Measurements from ENCODE around the gene LIPA.
"Not testable (repeated sequence)": the region's sequence is repeated elsewhere in the genome, so short reads cannot be mapped to it uniquely, and the experiment has no call there.

The LIPA gene

DNA sequence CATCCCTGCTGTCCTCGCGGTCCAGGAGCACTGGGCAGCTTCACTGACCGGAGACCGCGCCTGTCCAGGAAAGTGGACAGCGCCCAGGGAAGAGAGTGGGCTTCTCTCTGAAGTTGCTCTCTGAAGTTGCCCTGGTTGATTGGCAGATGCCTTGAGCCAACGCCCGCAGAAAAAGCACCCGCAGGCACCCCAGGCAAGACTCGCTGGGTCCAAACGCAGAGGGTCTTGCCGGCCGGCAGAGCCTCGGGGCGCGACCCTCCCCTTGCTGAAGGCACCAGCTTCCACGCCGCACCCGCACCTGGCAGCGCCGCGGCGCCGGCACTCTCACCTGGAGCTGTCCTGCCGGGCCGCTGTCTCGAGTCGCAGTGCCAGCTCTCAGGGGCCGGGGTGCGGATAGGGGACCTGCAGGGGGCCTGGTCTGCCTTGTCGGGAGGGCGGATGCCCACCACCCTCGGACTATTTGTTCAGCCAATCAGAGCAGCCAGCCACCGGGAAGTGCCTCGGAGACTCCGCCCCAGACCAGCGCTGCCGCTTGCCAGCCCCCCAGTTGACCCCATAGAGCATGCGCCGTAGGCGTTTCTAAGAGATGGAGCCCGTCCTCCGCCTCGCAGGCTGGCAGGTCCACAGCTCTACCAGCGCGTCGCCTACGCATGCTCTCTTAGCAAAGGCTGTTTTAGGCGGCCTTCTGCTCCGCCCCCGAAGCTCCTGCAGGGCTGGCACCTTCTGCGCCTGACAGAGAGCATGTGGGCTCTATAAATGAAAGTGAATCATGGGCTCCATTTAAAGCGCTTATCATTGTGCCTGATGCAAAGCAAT is at the start of gene LIPA:
TSS of gene LIPA (minus strand) at position 367 of the 816 bp plus-strand sequence. CDS start 4,127 bp downstream, outside the sequence.
- peak; percentile 97 for DNase-seq (ENCODE audit: low read depth)

DNA sequence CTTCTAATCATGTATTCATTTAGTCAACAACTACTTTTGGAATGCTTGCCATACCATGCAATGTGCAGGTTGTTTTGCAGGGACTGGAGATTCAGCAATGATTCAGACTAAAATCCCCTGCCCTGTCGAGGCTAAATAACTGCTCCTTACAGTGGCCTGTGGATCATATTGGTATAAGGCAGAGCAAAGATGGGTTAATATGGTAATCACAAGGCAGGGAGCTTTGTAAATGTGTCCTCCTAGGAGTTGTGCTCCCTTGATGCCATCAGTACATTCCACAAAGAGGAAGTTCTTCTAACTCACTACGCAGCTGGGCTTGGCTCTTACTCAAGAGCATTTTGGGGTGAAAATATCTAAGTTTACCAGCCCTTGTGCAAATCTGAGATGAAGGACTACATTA is 49.7 kb upstream of the LIPA start:
- no peak for DNase-seq (ENCODE audit: low read depth)

DNA sequence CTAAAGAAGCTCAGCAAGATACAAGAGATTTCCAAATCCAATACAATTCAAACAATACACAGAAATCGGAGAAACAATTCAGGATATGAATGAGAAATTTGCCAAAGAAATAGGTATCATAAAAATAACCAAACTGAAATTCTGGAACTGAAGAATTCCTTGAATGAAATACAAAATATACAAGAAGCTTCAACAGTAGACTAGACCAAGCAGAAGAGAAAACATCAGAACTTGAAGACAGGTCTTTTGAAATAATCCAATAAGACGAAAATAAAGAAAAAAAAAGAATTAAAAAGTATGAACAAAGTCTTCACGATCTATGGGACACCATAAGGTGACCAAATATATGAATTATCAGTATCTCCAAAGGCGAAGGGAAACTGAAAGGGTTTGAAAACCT is 47.5 kb upstream of the LIPA start:
- no peak for DNase-seq (ENCODE audit: low read depth)

DNA sequence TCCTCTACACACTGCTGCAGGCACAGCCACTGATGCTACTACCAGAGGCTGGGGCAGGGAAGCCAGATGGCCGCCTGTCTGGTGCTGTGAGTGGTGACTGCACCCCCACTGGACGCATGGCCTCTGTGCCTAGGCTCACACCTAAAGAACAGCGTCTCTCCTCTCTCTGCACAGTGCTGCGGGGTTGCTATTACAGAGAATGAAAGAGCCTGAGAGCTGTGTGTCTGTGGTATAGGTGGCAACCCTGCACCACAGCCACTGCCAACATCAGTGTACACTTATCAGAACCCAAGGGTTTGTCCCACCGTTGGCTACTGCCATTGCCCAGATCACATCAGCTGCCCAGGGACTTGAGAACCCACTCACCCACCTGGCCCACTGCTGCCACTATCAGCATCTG is 46.2 kb upstream of the LIPA start:
- no peak for DNase-seq (ENCODE audit: low read depth)

DNA sequence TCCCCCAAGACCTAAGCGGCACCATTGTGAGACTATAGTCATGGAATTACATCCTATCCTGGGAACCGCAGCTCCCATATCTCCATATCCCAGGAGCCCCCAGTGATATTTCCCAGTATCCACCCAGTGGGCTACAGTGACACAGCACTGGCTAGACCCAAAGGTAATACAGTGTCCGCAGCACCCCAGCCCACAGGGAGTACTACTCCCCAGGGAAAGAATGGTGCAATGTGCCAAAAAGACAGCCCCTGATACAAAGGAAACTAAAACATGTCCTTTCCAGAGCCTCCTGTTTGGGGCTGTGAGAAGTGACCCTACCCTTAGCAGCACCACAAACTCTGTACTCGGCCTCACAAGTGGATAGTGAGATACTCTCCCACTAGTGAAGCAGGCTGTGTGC is 45.8 kb upstream of the LIPA start:
- no peak for DNase-seq (ENCODE audit: low read depth)

DNA sequence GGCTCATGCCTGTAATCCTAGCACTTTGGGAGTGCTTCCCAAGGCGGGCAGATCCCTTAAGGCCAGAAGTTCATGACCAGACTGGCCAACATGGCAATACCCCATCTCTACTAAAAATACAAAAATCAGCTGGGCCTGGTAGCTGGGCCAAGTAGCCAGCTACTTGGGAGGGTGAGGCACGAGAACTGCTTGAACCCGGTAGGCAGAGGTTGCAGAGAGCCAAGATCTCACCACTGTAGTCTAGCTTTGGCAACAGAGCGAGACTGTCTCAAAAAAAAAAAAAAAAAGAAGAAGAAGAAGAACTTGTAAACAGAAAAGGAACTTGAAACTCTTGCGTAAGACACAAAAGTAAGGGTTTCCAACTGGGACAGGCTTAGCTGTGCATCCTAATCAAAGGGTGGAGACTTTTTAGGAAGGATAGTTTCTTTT is 44.7 kb upstream of the LIPA start:
- DNase-seq (ENCODE audit: low read depth): no peak

DNA sequence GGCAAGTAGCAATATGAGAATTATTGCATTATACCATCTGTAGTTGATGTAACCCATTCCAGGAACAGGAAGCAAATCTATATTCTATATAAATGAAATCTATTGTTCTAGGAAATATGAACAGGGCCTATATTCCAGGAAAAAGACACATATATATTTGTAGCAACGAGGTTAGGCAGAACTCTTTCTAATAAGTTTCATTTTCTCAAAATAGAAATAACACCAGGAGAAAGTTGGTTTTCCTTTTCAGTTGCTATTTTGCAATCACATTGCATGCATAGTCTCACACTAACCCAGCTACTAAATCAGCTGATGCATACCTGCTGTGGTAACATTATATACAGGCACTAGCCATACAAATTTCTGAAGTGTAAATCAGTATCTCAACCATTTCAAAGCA is 44.0 kb upstream of the LIPA start:
- no peak for DNase-seq (ENCODE audit: low read depth)

DNA sequence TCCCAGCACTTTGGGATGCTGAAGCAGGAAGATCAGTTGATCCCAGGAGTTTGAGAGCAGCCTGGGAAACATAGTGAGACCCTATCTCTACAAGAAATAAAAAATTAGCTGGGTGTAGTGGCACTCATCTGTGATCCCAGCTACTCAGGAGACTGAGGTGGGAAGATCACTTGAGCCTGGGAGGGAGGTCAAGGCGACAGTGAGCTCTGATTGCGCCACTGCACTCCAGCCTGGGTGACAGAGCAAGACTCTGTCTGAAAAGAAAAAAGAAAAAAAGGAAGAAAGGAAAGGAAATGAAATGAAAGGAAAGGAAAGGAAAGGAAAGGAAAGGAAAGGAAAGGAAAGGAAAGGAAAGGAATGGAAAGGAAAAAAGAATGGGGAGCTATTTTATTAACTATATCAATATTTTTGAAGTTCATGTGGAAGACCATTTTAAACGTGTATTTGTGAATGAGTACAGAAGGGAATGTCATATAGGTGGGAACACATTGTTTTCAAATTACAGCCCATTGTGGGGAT is 43.2 kb upstream of the LIPA start:
- DNase-seq (ENCODE audit: low read depth): no peak

DNA sequence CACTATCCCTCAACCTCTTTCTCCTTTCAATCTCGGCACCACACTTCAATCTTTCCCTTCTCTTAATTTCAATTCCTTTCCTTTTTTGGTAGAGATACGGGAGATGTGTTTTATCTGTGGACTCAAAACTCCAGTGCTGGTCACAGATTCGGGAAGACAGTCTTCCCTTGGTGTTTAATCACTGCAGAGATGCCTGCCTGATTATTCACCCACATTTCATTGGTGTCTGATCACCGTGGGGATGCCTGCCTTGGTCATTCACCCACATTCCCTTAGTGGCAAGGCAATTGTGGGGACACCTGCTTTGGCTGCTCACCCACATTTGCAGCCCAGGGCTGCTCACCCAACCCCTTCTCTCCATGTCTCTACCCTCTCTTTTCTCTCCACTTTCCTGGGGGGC is 33.7 kb upstream of the LIPA start:
- DNase-seq (ENCODE audit: low read depth): not testable (repeated sequence)

DNA sequence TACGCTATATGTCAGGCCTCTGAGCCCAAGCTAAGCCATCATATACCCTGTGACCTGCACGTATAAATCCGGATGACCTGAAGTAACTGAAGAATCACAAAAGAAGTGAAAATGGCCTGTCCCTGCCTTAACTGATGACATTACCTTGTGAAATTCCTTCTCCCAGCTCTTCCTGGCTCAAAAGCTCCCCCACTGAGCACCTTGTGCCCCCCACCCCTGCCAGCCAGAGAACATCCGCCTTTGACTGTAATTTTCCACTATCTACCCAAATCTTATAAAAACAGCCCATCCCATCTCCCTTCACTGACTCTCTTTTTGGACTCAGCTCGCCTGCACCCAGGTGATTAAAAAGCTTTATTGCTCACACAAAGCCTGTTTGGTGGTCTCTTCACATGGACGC is 33.1 kb upstream of the LIPA start:
- not testable (repeated sequence) for DNase-seq (ENCODE audit: low read depth)

DNA sequence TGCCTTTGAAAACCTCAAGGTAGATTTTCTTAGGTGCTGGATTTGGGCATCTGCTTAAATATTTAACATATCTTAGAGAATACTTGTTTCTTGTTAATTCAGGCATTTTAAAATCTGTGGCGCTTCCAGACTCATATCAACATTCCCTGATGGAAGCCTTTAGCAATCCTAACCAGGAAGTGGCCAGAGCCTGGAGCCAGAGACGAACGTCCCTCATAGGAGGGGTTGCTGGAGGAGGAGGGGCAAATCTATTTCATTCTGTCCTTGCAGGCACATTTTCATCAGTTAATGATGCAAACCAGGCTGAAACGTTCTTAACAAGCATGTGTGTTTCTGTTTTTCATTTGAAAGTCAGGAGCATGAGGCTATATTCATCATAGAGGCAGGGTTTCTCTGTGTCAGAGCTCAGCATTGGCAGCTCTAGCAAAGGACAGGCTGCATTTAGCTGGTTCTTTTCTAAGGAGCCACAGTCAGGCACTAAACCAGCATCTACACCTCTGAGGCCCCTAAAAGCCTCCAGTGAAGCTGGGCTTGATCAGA is 32.4 kb upstream of the LIPA start:
- peak; percentile 87 for DNase-seq (ENCODE audit: low read depth)

DNA sequence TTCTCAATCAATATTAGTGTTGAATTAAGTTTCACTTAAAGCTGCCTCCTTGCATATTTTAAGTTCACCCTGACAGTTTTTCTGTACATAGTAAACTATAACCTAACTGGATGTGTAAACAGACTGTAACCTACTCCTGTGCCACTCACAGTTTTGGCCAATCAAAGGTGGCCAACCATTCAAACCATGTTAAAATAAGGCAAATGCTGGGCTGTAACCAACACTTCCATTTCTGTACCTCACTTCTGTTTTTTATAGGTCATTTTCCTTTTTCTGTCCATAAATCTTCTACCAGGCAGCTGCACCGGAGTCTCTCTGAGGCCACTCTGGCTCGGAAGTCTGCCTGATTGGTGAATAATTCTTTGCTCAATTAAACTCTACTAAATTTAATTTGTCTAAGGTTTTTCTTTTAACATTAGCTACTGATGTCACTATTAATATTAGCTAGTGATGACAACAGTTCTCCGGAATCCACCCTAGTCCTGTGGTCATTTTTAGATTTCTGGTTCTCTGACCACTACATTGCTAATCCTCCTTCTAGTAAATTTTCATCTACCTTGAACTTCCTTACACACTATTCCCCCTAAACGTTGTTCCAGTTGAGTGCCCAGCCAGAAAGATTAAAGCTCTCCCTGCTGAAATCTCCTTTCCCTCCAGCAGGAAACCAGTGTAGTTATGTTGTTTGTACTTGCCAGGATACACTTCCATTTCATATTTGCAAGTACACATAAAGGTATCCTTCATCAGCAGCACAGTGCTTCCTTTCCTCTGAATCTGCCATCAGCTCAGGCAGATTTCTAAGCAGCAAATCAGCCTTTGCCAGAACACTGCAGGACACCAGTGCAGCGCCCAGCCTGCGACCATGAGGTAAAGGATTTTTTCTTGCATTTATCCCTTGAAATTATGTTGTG is 31.7 kb upstream of the LIPA start:
- no peak for DNase-seq (ENCODE audit: low read depth)

DNA sequence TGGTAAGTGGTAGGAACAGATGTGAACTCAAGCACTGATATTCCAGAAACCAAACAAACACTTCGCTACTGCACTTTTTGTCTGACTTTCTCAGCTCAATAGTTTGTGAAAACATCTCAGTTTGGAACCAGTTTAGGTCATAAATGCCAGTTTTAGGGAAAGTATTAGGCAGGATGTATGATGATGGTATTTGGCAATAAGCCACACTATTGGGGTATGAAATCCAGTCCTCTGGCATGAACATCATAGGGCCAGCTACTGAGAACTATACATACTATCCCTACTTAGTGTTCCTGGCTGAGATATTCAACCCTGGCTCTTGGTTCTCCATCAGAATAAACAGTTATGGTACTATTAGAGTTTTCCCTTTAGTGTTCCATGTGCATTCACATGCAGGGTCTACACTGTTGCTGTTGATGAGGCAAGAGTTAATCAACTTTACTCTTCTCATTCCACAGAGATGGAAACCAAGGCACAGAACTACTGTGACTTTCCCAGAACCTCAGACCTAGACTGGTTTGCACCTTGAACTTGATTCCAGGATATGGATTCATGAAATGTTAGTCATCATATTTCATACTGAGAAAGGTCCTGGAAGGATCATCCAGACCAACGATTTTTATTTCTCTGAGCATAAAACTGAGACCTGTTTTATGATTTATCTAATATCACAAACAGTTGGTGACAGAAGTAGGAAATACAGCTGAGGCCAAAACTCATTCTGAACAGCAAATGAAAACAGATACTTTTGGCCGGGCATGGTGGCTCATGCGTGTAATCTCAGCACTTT is 30.2 kb upstream of the LIPA start:
- DNase-seq (ENCODE audit: low read depth): no peak

DNA sequence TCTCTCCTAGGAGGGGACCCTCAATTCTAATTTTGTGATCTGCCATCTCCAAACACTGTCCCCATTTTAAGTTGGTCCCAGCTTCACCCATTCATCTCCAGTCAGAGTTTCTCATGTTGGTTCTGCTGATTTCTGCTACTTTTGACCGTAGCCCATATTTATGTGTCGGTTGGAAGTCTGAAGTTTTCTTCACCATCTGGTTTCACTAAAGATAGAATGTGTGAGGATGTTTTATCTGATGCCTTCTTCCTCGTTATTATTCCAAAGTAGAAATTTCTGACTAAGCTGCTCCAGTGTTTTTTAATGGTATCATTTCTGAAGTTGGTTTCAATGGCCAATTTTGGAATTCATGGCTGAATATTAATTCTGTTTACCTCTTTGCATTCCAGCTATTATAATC is 28.9 kb upstream of the LIPA start:
- no peak for DNase-seq (ENCODE audit: low read depth)

DNA sequence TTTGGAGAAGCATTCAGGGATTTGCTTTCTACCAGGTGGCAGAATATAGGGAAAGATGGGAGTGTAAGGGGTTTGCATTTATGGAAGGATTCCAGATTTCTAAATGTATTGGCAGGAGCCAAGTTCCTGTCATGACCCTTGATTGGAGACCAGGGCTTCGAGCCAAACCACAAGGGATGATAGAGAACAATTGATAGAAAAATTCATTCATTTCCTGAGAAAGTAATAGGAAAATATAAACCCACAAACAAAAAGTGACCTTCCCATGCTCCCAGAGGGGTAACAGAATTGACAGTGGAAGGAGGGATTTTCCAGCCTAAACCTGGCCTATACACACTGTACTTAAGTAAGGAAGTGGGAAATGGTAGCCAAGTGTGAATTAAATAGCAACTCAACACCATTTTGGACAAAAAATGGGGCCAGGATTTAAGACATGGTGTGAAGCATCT is 27.9 kb upstream of the LIPA start:
- no peak for DNase-seq (ENCODE audit: low read depth)

DNA sequence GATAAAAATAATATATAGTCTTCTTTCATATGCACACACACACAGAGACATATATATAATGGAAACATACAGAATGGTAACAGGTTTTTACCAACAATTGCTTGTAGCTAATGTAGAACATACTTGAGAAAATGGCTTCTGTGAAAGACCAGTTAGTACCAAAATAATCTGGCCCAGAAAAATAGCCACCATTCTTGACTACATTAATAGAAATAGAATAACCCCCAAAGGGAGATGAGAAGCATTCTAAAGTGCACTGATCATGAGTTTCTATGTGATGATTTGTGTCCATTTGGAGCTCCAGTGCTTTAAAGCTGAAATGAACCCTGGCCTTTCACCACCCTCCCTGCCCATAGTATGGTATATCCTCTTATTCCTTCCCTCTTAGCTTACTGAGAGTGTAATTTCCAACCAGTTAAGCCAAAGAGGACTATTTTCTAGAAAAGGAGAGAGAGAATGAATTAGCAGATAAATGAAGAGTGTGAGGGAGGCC is 27.4 kb upstream of the LIPA start:
- no peak for DNase-seq (ENCODE audit: low read depth)

DNA sequence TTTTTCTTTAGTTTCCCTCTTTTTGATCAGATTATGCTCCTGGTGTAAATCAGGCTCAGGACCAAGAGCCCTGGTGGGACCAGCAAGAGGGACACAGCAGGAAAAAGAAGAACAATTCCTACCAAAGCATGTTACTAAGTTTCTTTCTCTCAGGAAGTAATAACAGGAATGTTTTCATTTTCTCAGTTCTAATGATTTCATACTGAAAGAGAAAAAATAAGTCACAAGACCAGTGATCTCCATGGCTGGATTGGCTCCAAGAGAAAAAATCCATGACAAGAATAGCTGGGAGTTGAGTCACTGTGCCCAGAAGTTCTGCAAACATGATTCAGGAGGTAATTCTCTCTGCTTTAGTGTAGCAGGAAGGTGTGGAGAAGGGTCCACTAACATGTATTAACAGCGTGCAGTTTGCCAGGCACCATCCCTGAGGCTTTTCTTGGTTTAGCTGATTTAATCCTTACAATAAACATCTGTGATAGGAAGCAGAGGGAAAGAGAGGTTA is 26.5 kb upstream of the LIPA start:
- DNase-seq (ENCODE audit: low read depth): peak; percentile 97

DNA sequence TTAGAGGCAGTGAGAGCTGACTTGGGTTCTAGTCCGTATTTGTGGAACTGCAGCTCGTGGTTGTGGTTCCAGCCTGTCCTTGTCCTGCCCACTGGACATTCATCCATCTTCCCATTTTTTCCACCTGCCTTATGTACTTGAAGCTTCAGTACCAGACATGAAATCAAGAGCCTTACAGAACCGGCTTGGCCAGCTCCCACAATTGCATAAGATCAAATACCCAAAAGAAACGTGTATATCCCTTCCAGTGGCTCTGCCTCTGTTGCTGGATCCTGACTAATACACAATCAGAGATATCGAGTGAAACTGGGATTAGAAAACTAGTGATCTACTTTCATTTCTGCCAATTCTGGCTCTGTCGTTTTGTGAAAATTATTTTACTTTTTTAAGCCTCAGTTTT is 23.8 kb upstream of the LIPA start:
- no peak for DNase-seq (ENCODE audit: low read depth)

DNA sequence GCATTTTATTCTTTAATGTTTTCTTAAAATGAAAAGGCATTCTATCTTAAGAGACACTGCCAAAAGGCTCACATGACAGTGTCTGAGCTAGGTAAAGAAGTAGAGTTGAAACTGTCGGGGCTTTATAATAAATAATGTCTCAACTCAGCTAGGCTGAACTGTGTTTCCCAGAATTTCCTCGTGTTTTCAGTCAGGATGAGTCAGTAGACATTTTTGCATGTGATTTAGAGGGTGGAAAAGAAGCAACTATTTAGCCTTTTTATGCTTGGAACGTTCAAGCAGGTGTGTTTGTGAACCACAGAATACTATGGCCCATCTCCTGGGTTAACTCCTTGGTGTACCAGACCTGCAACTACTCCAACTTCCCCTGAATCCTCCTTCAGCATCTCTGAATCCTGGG is 23.4 kb upstream of the LIPA start:
- DNase-seq (ENCODE audit: low read depth): no peak

DNA sequence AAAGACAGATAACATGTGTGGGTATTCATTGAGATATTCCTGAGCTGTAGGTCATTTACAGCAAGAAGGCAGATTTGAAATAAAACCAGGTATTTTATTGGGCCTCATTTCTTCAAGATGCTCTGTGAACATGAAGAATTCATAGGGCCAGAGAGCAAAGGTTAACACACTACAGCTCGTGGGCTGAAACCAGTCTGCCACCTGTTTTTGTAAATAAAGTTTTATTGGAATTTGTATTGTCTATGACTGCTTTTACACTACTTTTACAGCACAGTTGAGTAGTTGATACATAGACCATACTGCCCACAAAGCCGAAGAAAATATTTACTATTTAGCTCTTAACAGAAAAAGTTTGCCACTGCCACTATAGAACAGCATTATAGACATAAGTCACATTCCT is 22.1 kb upstream of the LIPA start:
- no peak for DNase-seq (ENCODE audit: low read depth)

DNA sequence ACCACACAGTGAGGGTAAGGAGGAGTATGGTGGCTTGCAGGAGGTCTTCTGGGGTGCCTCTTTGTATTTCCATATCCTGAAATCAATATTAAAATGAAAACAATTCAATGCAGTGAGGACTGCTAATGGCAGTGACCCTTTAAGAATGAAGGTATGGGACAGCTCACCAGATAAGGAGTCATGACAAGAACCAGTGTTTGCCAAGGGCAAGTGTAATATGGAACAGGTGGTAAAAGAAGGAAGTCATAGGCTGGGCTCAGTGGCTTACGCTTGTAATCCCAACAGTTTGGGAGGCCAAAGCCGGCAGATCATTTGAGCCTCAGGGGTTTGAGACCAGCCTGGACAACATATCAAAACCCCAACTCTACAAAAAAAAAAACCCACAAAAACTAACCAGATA is 20.0 kb upstream of the LIPA start:
- DNase-seq (ENCODE audit: low read depth): no peak

DNA sequence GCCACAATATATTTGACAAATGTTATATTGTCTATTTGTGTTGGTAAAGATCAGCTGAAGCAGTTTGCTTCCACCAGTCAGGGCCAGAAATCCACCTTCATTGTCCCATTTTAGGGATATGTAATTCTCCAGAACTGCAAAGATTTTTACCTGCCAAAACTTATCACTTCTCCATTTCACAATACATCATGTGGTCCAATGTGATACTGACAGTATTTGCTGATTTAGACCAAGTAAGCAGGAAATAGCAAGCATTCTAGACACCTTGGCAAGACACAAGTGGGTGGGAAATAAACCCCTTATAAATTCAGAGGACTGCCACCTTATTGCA is 18.5 kb upstream of the LIPA start:
- DNase-seq (ENCODE audit: low read depth): no peak

Data from stromal cell of bone marrow (primary cell).